GM23338 (cell line): ENCODE measurements around the gene TANGO2. TPM values are rescaled to one million over a fixed set of nuclear protein-coding genes. Genes with fewer than 3 reads are reported as not detected.

Experiments
- ATAC-seq: fragments of 200-7000 bp; cut with Tn5 transposase; 3 replicates; pipeline ENCODE4 v1.9.1; 2020
- DNase-seq: peaks from one replicate; pipeline ENCODE4 v3.0.0-alpha.2; 2015; ENCODE audit warnings: low spot score
- H2AFZ ChIP-seq: fragments of 200-600 bp; sonication (generic); 2 replicates; pipeline ENCODE4 v1.8.0; 2016; ENCODE audit warnings: antibody characterized with exemption, mild to moderate bottlenecking, moderate library complexity
- H3F3A ChIP-seq: fragments of 200-600 bp; sonication (generic); replicated peaks from 2 replicates; pipeline ENCODE4 v1.8.0; 2017; ENCODE audit warnings: antibody characterized with exemption, mixed run types, low read depth
- H3K27ac ChIP-seq: fragments of 200-600 bp; sonication (generic); 2 replicates; pipeline ENCODE4 v1.6.1; 2016; ENCODE audit warnings: low read depth
- H3K27me3 ChIP-seq: fragments of 200-600 bp; sonication (generic); 2 replicates; pipeline ENCODE4 v1.8.0; 2016; ENCODE audit warnings: mild to moderate bottlenecking, mixed run types, moderate library complexity; ENCODE audit not compliant: insufficient read depth
- H3K36me3 ChIP-seq: fragments of 200-600 bp; sonication (generic); 2 replicates; pipeline ENCODE4 v1.8.0; 2016; ENCODE audit warnings: mild to moderate bottlenecking; ENCODE audit not compliant: insufficient read depth
- H3K4me1 ChIP-seq: fragments of 200-600 bp; sonication (generic); 2 replicates; pipeline ENCODE4 v1.8.0; 2016; ENCODE audit warnings: mild to moderate bottlenecking, moderate library complexity; ENCODE audit not compliant: insufficient read depth
- H3K4me2 ChIP-seq: fragments of 200-600 bp; sonication (generic); 2 replicates; pipeline ENCODE4 v1.7.1; 2017; ENCODE audit warnings: mixed run types
- H3K4me3 ChIP-seq: fragments of 200-600 bp; sonication (generic); 2 replicates; pipeline ENCODE4 v1.6.1; 2016; ENCODE audit warnings: mixed run types
- H3K79me2 ChIP-seq: fragments of 200-600 bp; sonication (generic); replicated peaks from 2 replicates; pipeline ENCODE4 v1.8.0; 2017; ENCODE audit warnings: mild to moderate bottlenecking; ENCODE audit not compliant: insufficient read depth
- H3K9me2 ChIP-seq: fragments of 200-600 bp; sonication (generic); 2 replicates; pipeline ENCODE4 v1.8.0; 2017; ENCODE audit not compliant: insufficient read depth
- H4K20me1 ChIP-seq: fragments of 200-600 bp; sonication (generic); replicated peaks from 2 replicates; pipeline ENCODE4 v1.8.0; 2017; ENCODE audit warnings: mild to moderate bottlenecking; ENCODE audit not compliant: insufficient read depth
- H3K27ac Mint-ChIP-seq: 2 replicates; pipeline ENCODE4 v1.8.0; 2020; ENCODE audit warnings: inconsistent platforms, mild to moderate bottlenecking, moderate library complexity, mixed read lengths
- H3K27me3 Mint-ChIP-seq: 3 replicates; pipeline ENCODE4 v1.8.0; 2022; ENCODE audit warnings: low read depth, mild to moderate bottlenecking, moderate library complexity, mixed read lengths, inconsistent platforms; ENCODE audit not compliant: insufficient read depth, poor library complexity
- H3K36me3 Mint-ChIP-seq: 3 replicates; pipeline ENCODE4 v1.8.0; 2021; ENCODE audit warnings: low read depth, mild to moderate bottlenecking, inconsistent platforms, moderate library complexity, mixed read lengths
- H3K4me1 Mint-ChIP-seq: 3 replicates; pipeline ENCODE4 v1.8.0; 2020; ENCODE audit warnings: mild to moderate bottlenecking, inconsistent platforms, mixed read lengths
- H3K4me3 Mint-ChIP-seq: 3 replicates; pipeline ENCODE4 v1.8.0; 2021; ENCODE audit warnings: moderate library complexity, mild to moderate bottlenecking, inconsistent platforms, mixed read lengths
- H3K9me3 Mint-ChIP-seq: 3 replicates; pipeline ENCODE4 v1.8.0; 2020; ENCODE audit warnings: moderate library complexity, mild to moderate bottlenecking, inconsistent platforms, mixed read lengths
- CREB1 ChIP-seq: fragments of 250-450 bp; sonication (Bioruptor Pico); IDR thresholded peaks from 2 replicates; pipeline ENCODE4 v1.5.0; 2020; ENCODE audit warnings: low read depth, mild to moderate bottlenecking, moderate library complexity
- CTCF ChIP-seq, 2 experiments: fragments of 200-600 bp in 1 of 2; sonication (generic) in 1 of 2; conservative IDR thresholded peaks; 2 replicates each; pipeline versions ENCODE4 v1.5.1 to v1.6.1; 2016 to 2017; ENCODE audit warnings: antibody characterized with exemption in 2 of 2, low read depth in 2 of 2, mild to moderate bottlenecking in 2 of 2, moderate library complexity in 1 of 2
- ETS1 ChIP-seq: IDR thresholded peaks from 2 replicates; pipeline ENCODE4 v1.6.1; 2016; ENCODE audit warnings: antibody characterized with exemption
- EZH2 ChIP-seq: fragments of 200-600 bp; sonication (generic); IDR thresholded peaks from one replicate; pipeline ENCODE4 v1.8.0; 2017; ENCODE audit warnings: antibody characterized with exemption, mild to moderate bottlenecking, low read depth; ENCODE audit not compliant: unreplicated experiment
- EZH2phosphoT487 ChIP-seq: fragments of 200-600 bp; sonication (generic); IDR thresholded peaks from one replicate; pipeline ENCODE4 v1.8.1; 2018; ENCODE audit warnings: antibody characterized with exemption; ENCODE audit not compliant: unreplicated experiment
- JUNB ChIP-seq: IDR thresholded peaks from one replicate; pipeline ENCODE4 v1.6.1; 2016; ENCODE audit warnings: antibody characterized with exemption; ENCODE audit not compliant: unreplicated experiment
- NANOG ChIP-seq: IDR thresholded peaks from 2 replicates; pipeline ENCODE4 v1.6.1; 2016; ENCODE audit warnings: antibody characterized with exemption, borderline replicate concordance
- POLR2AphosphoS5 ChIP-seq: IDR thresholded peaks from 2 replicates; pipeline ENCODE4 v1.6.1; 2016; ENCODE audit warnings: antibody characterized with exemption, low read depth
- REST ChIP-seq: IDR thresholded peaks from one replicate; pipeline ENCODE4 v1.6.1; 2018; ENCODE audit warnings: antibody characterized with exemption; ENCODE audit not compliant: unreplicated experiment
- STAT1 ChIP-seq: IDR thresholded peaks from one replicate; pipeline ENCODE4 v1.6.1; 2016; ENCODE audit warnings: antibody characterized with exemption; ENCODE audit not compliant: unreplicated experiment
- ZNF114 ChIP-seq: fragments of 250-450 bp; sonication (Bioruptor Pico); IDR thresholded peaks from 2 replicates; pipeline ENCODE4 v1.5.0; 2020; ENCODE audit warnings: mild to moderate bottlenecking, moderate library complexity
- ZNF331 ChIP-seq: fragments of 250-450 bp; sonication (Bioruptor Pico); IDR thresholded peaks from 2 replicates; pipeline ENCODE4 v1.5.0; 2020; ENCODE audit warnings: low read depth, mild to moderate bottlenecking, moderate library complexity
- ZNF462 ChIP-seq: fragments of 250-450 bp; sonication (Bioruptor Pico); IDR thresholded peaks from 2 replicates; pipeline ENCODE4 v1.5.0; 2020; ENCODE audit warnings: mild to moderate bottlenecking, moderate library complexity
- polyA plus RNA-seq: library from polyadenylated mRNA; unstranded; fragments of >200 nt; fragmentation: Nextera tagmentation; extraction: Ambion mirVana; gene quantifications from 2 replicates; pipeline ENCODE4 v1.2.1, GENCODE V29; 2016
- total RNA-seq: library from RNA; depleted of rRNA; stranded (reverse); fragments of >200 nt; shearing (Covaris generic); gene quantifications from 2 replicates; pipeline ENCODE4 v1.2.3, GENCODE V29; 2014

TANGO2 gene
- total and polyA plus RNA-seq, 2 experiments from 2014 or later = 6.9 to 15.0 TPM

GRCh38 chr22:19981961-19982920 lies 38.7 kb upstream of the TANGO2 start:
- Histone ChIP-seq H3K4me2 (no peak overlapping the region), H2AFZ (no peak overlapping the region), H3K36me3 (0 out of 2 replicates have a peak, but pooled peaks cover 4% of the 10 kb centered on the region), H3K9me2 (no peaks in the 10 kb centered on the region), H3K27me3 (no peaks in the 10 kb centered on the region), H3K27ac (no peak overlapping the region), H3K4me3 (no peak overlapping the region), H3K4me1 (peaks cover 6% of the 10 kb centered on the region; the same call in 1 of the 2 replicates), H4K20me1 (no peaks in the 10 kb centered on the region; the same call in 1 of the 2 replicates), H3K79me2 (peaks cover 9% of the 10 kb centered on the region), H3F3A (no peaks in the 10 kb centered on the region)
- TF ChIP-seq NANOG (no peak), JUNB (no peak), CTCF (conservative IDR thresholded peaks at IDR 0.05; ENCODE audit: low read depth in 2 of 2) (no peak), ZNF462 (CRISPR knock-in tag) (no peak), ZNF114 (CRISPR knock-in tag) (no peak), POLR2AphosphoS5 (no peak), ETS1 (no peak), STAT1 (no peak), CREB1 (no peak), EZH2phosphoT487 (no peak), EZH2 (no peak), ZNF331 (no peak), REST (no peak)
- ATAC-seq (no peak), DNase-seq (no peak)
- peaks cover 9% of the 10 kb centered on the region for H3K36me3 Mint-ChIP-seq
- no peak overlapping the region for H3K27ac Mint-ChIP-seq
- H3K4me1 Mint-ChIP-seq = peaks cover 3% of the 10 kb centered on the region; the same call in 2 of the 3 replicates
- H3K27me3 Mint-ChIP-seq = peaks cover 5% of the 10 kb centered on the region
- no peaks in the 10 kb centered on the region for H3K9me3 Mint-ChIP-seq
- H3K4me3 Mint-ChIP-seq = no peak overlapping the region
